ENCODE results near the gene TPMT.
"Not testable (repeated sequence)": the region's sequence is repeated elsewhere in the genome, so short reads cannot be mapped to it uniquely, and the experiment has no call there.

The TPMT gene

DNA sequence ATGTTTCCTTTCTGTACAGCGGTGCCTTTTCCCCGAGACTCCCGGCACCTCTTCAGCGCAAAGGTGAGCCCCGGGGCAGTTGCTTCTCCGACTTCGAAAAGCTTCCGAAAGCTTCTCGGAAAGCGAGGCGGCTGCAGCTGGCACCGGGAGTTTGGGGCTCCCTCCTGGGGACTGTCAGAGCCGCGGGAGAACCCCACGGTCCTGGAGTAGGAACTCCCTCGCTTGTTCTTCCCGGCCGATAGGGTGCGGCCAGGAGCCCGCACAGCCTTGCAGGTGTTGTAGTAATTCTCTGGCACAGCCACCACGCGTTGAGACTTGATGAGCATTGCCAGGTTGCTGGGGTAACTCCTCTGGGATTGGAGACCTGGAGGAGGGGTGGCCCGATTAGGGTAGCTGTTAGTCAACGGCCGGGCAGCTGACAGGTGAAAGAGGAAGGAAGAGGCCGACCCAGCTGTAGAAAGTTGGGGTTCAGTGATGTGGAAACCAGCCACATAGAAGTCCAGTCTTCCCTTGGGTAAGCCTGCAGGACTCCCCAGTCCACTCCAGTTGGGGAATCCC lies 1.1 kb upstream of the TPMT start:
- peak; percentile 7 to 16 for DNase-seq (ENCODE audit: low read depth in 2 of 2)

DNA sequence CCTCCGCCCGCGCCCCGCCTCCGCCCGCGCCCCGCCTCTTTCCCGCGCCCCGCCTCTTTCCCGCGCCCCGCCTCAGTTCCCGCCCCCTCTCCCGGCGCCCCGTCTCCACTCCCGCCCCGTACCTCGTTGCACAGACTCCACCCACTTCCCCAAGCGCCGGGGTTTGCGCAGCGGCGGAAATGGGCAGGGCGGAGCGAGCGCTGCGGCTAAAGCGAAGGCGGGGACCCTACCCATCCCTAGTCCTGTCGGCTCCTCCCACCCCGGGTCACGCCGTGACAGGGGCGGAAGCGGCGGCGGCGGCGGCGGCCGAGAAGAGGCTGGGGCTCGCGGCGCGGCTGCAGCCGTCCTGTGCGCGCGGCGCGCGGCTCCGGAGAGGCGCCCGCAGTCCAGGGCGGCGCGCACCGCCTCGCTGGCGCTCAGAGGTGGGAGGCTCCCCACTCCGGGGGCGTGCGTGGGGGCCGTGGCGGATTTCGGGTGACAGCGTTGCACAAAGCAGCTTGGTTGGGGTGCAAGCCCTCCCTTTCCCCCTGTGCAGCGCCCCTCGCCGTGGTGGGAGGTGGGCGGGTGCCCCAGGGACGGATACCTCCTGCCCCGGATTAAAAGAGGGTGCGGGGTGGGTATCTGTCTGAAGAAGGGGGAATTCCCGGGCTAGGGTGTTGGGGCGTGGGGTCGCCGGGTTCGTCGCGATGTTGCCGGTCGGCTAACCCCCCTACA lies 430 bp upstream of the TPMT start, which contains the start of gene KDM1B:
KDM1B (plus strand) TSS at position 273 of the 714 bp plus-strand sequence. CDS start 4,474 bp downstream, outside the sequence.
- peak; percentile 97 to 98 for DNase-seq (ENCODE audit: low read depth in 2 of 2)

DNA sequence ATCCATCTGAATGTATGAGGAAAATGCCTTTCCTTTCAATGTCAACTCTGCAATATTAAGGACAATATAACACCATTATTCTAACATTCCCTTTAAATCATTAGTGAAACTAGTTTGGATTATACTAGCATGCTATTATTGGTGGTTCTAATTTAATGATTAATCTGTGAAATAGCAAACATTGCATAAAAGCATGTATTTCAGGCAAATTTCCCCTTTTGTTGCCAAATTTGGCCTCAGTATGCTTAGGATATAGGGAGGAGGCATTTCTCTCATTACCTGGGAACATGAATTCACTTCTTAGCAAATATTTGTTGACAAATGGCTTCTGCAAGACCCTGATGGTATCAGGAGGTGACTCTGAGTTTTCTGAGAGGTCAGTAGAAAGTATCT lies 1.6 kb downstream of the TPMT start:
- DNase-seq (ENCODE audit: low read depth in 2 of 2) = no peak

DNA sequence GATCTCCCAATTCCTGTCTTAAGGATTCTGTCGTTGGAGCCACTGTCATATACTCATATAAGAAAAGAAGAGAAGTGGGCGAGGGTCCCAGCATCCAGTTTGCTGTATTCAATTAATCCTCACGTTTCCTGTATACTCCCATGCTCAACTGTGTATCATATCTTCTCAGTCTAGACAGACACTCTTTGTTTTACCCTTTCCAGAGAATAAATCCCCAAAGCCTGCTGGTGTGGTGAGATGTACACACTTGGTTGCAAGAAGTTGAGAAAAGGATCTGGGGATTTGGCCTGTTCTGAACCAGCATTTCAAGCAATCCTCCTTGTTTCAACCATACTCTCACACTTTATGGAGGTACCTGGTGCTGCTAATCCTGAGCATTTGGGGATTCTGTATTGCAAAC lies 3.1 kb downstream of the TPMT start:
- DNase-seq (ENCODE audit: low read depth in 2 of 2) = no peak

DNA sequence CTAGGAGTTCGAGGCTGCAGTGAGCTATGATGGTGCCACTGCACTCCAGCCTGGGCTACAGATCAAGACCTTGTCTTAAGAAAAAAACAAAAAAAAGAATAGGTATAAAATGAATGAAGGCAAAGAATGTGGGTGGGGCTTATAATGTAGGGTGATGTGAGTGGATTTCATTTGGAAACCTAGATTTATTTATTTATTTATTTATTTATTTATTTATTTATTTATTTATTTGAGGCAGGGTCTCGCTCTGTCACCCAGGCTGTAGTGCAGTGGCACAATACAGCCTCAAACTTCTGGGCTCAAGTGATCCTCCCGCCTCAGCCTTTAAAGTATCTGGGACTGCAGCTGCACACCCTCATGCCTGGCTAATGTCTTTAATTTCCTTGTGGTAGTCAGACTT lies 3.5 kb downstream of the TPMT start:
- DNase-seq (ENCODE audit: low read depth in 2 of 2) = not testable (repeated sequence)

DNA sequence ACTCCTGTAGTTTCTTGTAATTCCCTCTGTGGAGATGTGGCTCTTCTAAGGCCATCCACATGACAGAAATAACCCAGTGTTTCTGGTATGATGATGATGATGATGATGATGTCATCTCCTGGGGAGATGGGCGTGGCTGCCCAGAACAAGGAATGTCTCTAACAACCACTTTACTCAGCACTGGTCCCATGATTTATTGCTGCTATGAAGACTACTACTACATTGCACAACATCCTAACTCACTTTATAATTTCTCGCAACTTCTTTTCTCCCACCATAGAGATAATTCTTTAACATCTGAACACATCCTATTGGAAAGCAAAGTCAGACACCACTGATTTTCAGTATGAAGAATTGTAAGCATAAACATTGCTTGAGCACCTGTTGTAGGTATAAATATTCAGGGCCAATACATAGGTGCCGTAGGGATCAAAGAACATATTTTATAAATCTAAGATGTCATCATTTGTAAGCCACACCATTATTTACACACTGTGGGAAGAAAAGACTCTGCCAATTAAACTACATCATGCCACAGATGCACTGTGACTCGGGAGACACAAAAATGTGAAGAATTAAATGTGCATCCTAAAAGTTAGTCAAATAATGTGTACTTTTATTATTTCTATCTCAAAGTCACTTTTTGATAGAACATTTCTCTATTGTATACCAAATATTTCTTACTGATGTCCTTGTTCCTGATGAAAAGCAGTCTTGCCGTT lies 6.4 kb downstream of the TPMT start:
- no peak for DNase-seq (ENCODE audit: low read depth in 2 of 2)

DNA sequence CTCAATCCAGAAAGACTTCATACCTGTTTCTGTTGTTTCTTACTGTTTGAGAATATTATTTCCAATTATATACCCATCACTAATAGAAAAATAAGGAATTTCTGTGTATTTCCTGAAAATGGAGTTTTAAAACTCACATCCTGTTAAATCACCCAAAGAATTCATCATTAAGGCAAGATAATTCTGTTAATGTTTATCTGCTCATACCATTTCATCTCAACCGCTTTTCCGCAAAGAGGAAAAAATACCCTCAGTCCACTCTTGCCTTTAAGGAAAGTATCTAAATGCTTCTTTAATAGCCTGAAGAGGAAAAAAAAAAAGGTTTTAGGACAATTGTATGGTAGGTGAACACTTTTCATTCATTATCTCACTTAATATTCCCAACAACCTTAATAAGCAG lies 7.3 kb downstream of the TPMT start:
- DNase-seq (ENCODE audit: low read depth in 2 of 2) = no peak

DNA sequence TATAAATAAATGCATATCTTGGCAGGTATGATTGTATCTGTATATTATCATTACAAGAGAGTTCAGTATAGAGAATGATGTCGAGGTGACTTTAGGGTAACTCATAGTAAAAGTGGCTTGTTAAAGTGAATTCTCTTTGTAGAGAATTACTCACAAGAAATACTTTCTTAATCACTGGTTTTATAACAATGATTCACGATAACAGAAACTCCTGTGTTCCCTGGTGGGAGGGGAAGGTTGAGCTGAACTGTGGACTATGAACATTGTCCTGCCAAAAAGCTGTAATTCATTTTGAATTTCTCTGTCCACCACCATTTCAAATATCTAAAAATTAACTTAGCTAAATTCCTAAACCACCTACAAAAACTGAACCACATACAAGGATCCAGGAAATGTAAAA lies 7.7 kb downstream of the TPMT start:
- no peak for DNase-seq (ENCODE audit: low read depth in 2 of 2)

DNA sequence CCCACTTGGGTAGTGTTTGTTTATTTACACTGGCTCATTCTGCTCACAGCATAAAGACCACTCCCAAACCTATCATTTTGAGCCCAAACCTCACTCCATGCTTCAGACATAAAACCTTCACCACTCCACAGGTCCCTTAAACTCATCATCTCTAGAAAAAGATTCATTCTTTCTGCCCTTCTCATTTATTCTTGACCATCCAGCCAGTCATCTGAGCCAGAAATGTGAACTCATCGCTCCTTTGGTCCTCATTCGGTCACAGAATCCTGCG lies 12.4 kb downstream of the TPMT start:
- no peak for DNase-seq (ENCODE audit: low read depth in 2 of 2)

DNA sequence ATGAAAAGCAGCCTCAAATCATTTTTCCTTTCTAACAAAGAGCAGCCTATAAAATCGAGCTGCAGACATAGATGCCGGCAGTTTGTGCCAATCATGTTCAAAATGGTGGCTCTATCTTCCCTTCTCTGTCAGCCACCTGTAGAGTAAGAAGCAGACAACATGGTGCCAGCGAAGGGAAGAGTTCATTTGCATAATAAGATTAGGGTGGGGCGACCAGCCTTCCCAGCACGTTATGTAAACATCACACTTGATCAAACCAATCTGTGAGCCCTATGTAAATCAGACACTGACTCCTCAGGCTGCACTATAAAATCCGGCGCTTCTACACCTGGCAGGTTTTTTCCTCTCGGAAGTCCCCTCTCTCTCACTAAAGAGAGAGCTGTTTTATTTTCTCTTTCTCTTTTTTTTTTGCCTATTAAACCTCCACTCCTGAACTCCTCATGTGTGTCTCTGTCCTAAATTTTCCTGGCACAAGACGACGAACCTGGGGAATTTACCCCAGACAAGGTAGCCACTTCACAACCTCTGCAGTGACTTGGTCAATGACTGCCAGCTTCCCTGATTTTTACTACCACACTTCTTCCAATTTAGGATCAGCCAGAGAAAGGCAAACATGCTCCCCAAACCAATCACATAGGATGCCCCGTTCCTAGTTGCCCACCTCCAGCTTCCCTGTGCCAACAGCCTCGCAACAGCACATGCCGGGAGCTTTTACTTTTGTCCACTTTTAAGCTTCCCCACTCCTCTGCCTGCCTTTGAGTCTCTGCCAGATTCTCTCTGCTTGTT lies 12.9 kb downstream of the TPMT start:
- DNase-seq (ENCODE audit: low read depth in 2 of 2) = no peak

DNA sequence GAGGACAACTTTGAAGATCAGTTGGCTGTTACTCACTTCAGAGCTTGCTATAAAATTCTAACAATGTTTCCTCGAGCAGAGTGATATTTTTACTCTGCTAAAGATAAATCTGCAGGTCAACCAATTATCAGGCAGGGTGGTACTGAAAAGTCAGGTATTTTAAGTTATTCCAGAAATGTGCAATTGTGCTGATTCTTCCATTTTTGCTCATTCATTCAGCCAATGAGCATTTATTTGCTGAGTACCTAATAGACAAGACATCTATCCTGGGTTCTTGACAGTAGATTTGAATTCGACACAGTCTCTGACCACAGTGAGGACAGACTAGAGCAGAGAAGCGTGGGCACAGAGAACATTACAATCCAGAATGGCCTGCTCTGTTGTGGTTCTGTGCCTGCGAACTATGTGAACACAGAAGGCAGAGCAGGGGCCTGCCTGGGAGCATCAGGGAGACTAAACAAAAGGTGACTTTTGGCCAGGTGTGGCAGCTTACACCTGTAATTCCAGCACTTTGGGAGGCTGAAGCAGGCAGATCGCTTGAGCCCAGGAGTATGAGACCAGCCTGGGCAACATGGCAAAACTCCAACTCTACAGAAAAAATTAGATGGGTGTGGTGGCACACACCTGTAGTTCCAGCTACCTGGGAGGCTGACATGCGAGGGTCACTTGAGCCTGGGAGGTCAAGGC lies 14.8 kb downstream of the TPMT start:
- no peak for DNase-seq (ENCODE audit: low read depth in 2 of 2)

DNA sequence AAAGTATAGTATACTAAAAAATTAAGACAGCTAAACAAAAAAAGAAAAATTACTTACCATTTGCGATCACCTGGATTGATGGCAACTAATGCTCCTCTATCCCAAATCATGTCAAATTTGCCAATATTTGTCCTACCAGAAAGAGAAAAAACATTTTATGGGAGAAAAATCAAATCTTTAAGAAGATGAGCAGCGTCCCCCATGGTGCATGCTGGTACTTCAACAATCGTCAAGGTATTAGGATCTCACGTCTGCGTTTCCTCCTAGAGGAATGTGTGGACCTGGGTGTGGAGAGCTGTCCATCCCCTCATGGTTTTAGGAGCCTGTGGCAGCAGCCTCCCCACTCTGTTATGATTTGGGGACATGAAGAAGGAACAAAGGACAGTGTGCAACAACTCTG lies 16.0 kb downstream of the TPMT start:
- DNase-seq (ENCODE audit: low read depth in 2 of 2) = no peak

DNA sequence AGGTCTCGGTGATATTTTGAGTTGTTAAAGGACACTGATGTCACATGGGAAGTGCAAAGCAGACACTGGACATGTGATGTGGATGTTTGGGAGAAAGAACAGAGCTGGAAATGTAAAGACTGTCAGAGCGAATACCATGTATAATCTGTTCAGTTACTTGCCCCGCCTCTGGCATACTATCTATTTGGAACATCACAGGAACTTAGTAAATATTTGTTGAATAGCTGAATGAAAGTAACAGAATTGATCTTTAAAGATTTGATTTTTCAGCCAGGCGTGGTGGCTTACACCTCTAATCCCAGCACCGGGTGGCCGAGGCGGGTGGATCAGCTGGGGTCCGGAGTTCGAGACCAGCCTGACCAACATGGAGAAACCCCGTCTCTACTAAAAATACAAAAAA lies 18.6 kb downstream of the TPMT start:
- DNase-seq (ENCODE audit: low read depth in 2 of 2) = no peak

DNA sequence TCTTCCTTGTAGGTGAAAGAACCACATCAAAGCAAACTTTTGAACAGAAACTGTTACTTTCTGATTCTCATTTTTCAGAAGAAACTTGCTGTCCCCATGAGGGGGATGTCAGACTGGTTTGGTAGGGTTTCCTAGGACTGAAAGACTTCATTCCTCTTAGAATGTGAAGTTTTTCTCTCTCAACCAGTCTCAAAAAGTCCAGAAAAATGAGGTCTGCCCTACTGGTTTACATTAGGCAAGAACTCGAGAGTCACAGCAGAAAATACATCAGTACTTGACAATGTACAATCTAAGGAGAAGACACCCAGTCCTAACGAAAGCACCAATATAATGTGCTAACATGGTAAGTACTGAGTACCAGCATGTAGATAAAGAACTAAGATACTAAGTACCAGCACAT lies 19.7 kb downstream of the TPMT start:
- no peak for DNase-seq (ENCODE audit: low read depth in 2 of 2)

DNA sequence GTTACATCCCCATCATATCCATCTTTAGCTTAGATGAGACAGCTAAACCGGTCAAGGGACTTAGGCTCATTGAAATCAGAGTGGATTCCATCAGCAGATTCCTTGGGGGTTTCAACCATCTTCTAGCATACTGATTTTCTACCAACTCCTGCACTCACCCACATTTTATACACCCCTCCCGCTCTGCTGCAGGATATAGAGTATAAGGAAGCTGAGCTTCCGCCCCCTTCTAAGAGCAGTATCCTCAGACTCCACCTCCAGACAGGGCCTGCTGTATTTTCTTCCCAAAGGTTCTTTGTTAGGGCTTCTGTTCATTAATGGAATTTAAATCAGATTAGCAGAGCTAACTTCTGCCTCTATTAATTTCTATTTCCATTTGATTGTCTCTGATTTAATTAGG lies 22.5 kb downstream of the TPMT start:
- no peak for DNase-seq (ENCODE audit: low read depth in 2 of 2)

DNA sequence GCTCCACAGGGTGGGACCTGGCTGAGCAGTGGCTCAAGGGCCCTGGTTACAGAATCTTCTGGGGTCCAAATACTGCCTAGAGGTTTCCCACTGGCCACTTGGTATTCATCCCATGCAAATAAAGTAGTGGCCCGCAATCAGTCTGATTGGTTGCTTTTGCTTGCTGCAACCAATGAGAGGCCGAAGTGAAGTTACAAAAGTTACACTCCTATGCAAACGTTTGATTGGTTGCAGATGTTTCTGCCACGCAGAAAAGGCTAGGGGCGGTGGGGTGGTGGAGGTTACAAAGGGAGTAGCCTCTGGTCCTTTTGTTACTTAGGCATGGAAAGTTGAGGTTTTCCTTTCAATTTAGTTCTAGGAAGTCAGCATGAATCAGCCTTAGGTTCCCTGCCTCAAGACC lies 28.8 kb downstream of the TPMT start:
- no peak for DNase-seq (ENCODE audit: low read depth in 2 of 2)

DNA sequence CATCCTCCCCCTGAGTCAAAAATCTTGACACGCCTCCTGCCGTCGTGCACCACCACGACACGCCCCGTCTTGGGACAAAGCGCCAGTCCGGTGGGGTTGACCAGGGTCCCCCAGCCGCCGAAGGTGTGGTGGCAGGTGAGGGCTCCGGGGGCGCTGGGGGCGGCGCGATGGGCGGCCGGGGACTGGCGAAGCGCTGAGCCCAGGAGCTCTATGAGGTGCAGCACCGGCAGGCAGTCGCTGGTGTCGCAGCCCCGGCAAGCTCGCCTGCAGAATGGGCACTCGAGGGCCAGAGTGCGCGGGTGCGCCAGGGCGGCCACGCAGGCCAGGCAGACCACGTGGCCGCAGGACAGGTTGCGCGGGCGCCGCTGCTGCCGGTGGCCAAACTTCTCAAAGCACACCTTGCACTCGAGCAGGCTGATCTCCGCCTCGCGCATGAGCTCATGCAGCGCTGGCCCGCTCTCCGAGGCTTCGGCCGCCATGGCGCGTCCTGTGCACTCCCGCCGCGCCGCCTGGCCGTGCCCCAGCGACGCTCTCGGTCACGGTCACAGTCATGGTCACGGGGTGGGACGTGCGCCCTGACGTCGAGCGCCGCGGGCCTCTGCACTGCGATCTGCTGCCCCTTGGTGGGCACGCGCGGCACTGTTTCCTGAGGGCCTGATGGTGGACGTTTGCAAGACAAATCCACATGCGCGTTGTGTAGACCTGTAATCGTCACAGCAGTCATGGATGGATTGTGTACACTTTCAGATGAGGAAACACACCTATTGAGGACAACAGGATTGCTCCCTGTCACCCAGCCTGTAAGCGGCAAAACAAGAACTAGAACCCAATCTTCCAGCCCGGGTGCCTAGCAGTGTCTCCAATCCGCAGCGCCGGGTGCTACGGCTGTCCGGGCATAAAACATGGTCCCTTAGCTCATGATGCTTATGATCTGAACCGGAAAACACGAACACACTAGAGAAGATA lies 32.5 kb downstream of the TPMT start, which contains the start of gene NHLRC1:
NHLRC1 (minus strand) TSS at position 550 of the 966 bp plus-strand sequence; CDS start at position 479, 71 bp downstream.
- peak; percentile 42 to 48 for DNase-seq (ENCODE audit: low read depth in 2 of 2)

DNA sequence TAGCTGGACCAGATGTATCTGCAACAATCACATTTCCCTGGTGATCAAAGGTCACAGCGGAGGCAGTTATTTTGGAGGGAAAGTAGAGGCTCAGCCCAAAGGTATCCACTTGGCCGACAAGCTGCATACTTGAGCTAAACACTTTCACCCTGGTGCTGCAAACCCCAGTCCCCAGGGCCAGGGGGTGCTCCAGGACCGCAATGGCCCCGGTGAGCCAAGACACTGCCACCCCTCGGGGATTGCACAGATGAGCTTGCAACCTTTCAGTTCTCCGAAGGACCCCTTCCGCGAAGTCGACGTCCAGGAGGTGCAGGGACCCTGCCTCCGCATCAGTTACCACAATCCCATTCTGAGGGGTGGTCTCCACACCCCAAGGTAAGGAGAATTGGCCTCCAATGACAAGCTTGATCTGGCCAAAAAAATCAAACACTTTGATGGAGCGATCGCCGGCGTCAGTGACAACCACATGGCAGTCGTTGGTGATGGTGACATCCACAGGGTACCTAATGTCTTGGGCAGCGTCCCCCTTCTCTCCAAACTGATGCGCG lies 33.2 kb downstream of the TPMT start:
- DNase-seq (ENCODE audit: low read depth in 2 of 2) = no peak

DNA sequence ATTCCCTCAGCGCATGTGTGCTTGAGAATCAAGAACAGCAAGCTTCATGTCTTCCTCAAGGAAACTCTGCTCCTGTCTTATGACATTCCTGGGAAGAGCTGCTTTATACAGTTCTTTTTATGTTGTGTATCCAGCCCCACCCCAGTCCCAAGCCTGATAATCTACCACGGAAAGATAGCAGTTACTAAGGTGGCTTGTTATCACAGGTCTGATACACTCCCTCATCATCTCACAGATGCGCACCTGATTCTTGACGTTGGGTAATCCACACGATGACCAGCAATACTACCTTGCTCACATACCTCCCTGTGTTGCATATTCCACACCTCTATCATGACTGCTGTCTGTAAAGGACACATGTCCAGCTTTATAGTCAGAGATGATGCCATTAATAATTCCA lies 35.6 kb downstream of the TPMT start:
- no peak for DNase-seq (ENCODE audit: low read depth in 2 of 2)

DNA sequence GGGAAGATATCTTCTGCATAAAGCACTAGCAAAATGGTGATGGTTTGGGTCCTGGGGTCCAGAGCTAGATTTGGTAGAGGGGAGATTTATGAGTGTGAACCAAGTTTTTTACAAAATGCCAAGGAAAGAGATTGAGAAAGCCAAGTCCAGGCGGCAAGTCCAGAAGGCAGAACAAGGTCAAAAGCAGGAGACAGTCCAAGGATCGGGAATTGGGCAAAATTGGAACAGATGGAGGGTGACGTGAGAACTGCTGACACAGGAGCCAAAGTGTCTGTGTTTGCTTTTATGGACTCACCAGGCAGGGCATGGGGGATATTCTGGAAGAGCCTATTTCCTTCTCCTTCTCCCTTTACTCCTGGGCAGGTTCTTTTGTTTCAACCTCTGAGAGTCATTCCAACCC lies 36.5 kb downstream of the TPMT start:
- no peak for DNase-seq (ENCODE audit: low read depth in 2 of 2)

Data from stimulated activated CD8-positive, alpha-beta memory T cell treated with anti-CD3 and anti-CD28 coated beads, Interleukin-2, amount 100 ng/mL, for 1 hour (primary cell).